Mesenchymal stem cell (in vitro differentiated cells and primary cell): ENCODE measurements around the gene TACR1.
A peak's percentile ranks its signal among the peaks of the same experiment; 100 is the strongest.

Source experiments
- DNase-seq: peaks from one replicate; pipeline ENCODE4 v3.0.0-alpha.2; 2013
- H2AFZ ChIP-seq: one replicate; pipeline ENCODE4 v1.6.1; 2013; ENCODE audit warnings: low read depth, mild to moderate bottlenecking, control low read depth, inconsistent platforms, low read length, moderate library complexity
- H2AK5ac ChIP-seq: 2 replicates; pipeline ENCODE4 v1.6.1; 2013; ENCODE audit warnings: low read length, moderate library complexity, mild to moderate bottlenecking, inconsistent platforms; ENCODE audit not compliant: severe bottlenecking
- H2BK120ac ChIP-seq: one replicate; pipeline ENCODE4 v1.6.1; 2013; ENCODE audit warnings: low read depth, mild to moderate bottlenecking, inconsistent platforms, low read length, moderate library complexity
- H2BK12ac ChIP-seq, 2 experiments: one replicate each; pipeline ENCODE4 v1.6.1; 2013; ENCODE audit warnings: inconsistent platforms in 2 of 2, low read length in 2 of 2, mild to moderate bottlenecking in 2 of 2, moderate library complexity in 2 of 2, control low read depth in 1 of 2
- H2BK15ac ChIP-seq: one replicate; pipeline ENCODE4 v1.6.1; 2013; ENCODE audit warnings: mild to moderate bottlenecking, low read depth, inconsistent platforms; ENCODE audit not compliant: poor library complexity, severe bottlenecking
- H2BK5ac ChIP-seq: 2 replicates; pipeline ENCODE4 v1.6.1; 2013; ENCODE audit warnings: low read depth, mild to moderate bottlenecking, low read length, control low read depth, inconsistent platforms; ENCODE audit not compliant: poor library complexity, severe bottlenecking
- H3K14ac ChIP-seq, 2 experiments: one replicate each; pipeline ENCODE4 v1.6.1; 2013; ENCODE audit warnings: inconsistent platforms in 2 of 2, low read length in 2 of 2, control low read depth in 1 of 2, mild to moderate bottlenecking in 1 of 2, moderate library complexity in 1 of 2
- H3K18ac ChIP-seq, 2 experiments: one replicate each; pipeline ENCODE4 v1.6.1; 2013; ENCODE audit warnings: inconsistent platforms in 2 of 2, low read length in 2 of 2, control low read depth in 1 of 2, low read depth in 1 of 2, mild to moderate bottlenecking in 1 of 2
- H3K23ac ChIP-seq, 2 experiments: one replicate each; pipeline ENCODE4 v1.6.1; 2013; ENCODE audit warnings: inconsistent platforms in 2 of 2, low read length in 2 of 2, mild to moderate bottlenecking in 2 of 2, moderate library complexity in 2 of 2, control low read depth in 1 of 2
- H3K27ac ChIP-seq: 2 replicates; pipeline ENCODE4 v1.5.1; 2013; ENCODE audit warnings: mild to moderate bottlenecking, moderate library complexity, low read length, control low read depth, inconsistent platforms; ENCODE audit not compliant: poor library complexity, severe bottlenecking
- H3K27me3 ChIP-seq, 2 experiments: 2 replicates each; pipeline versions ENCODE4 v1.6.1 to v1.7.0; 2013; ENCODE audit warnings: low read length in 2 of 2, mild to moderate bottlenecking in 2 of 2, moderate library complexity in 2 of 2, control low read depth in 1 of 2, inconsistent platforms in 1 of 2; ENCODE audit not compliant: control insufficient read depth in 1 of 2, insufficient read depth in 1 of 2
- H3K36me3 ChIP-seq, 2 experiments: 2 replicates each; pipeline versions ENCODE4 v1.6.1 to v1.7.0; 2013; ENCODE audit warnings: low read length in 2 of 2, control low read depth in 1 of 2, inconsistent platforms in 1 of 2, low read depth in 1 of 2, mild to moderate bottlenecking in 1 of 2; ENCODE audit not compliant: insufficient read depth in 2 of 2, control insufficient read depth in 1 of 2
- H3K4ac ChIP-seq, 2 experiments: one replicate each; pipeline ENCODE4 v1.6.1; 2013; ENCODE audit warnings: inconsistent platforms in 2 of 2, low read length in 2 of 2, mild to moderate bottlenecking in 2 of 2, moderate library complexity in 2 of 2, control low read depth in 1 of 2, low read depth in 1 of 2
- H3K4me1 ChIP-seq: 2 replicates; pipeline ENCODE4 v1.6.1; 2013; ENCODE audit warnings: low read depth, low read length, control low read depth; ENCODE audit not compliant: control insufficient read depth, insufficient read depth
- H3K4me2 ChIP-seq: 2 replicates; pipeline ENCODE4 v1.6.1; 2013; ENCODE audit warnings: low read length, mild to moderate bottlenecking, inconsistent platforms; ENCODE audit not compliant: poor library complexity, severe bottlenecking
- H3K4me3 ChIP-seq, 2 experiments: 2 replicates each; pipeline versions ENCODE4 v1.5.1 to v1.7.0; 2013; ENCODE audit warnings: low read length in 2 of 2, mild to moderate bottlenecking in 2 of 2, control low read depth in 1 of 2, low read depth in 1 of 2; ENCODE audit not compliant: insufficient read depth in 1 of 2
- H3K79me1 ChIP-seq: replicated peaks from 2 replicates; pipeline ENCODE4 v1.6.1; 2013; ENCODE audit warnings: mild to moderate bottlenecking, control low read depth, low read length, inconsistent platforms; ENCODE audit not compliant: poor library complexity, severe bottlenecking
- H3K9ac ChIP-seq: 2 replicates; pipeline ENCODE4 v1.7.0; 2013; ENCODE audit warnings: mild to moderate bottlenecking, low read length, moderate library complexity
- H3K9me3 ChIP-seq: 2 replicates; pipeline ENCODE4 v1.7.0; 2013; ENCODE audit warnings: mild to moderate bottlenecking, low read length; ENCODE audit not compliant: control insufficient read depth
- H4K8ac ChIP-seq: one replicate; pipeline ENCODE4 v1.6.1; 2013; ENCODE audit warnings: inconsistent platforms, mild to moderate bottlenecking, low read length, moderate library complexity
- H4K91ac ChIP-seq: one replicate; pipeline ENCODE4 v1.6.1; 2013; ENCODE audit warnings: mild to moderate bottlenecking, low read length, inconsistent platforms
- WGBS: methylation state at CpG from one replicate; pipeline ENCODE4 v1.1.7; 2013; ENCODE audit warnings: mixed read lengths; 5-methylcytosine and 5-hydroxymethylcytosine counted together

The TACR1 gene

DNA sequence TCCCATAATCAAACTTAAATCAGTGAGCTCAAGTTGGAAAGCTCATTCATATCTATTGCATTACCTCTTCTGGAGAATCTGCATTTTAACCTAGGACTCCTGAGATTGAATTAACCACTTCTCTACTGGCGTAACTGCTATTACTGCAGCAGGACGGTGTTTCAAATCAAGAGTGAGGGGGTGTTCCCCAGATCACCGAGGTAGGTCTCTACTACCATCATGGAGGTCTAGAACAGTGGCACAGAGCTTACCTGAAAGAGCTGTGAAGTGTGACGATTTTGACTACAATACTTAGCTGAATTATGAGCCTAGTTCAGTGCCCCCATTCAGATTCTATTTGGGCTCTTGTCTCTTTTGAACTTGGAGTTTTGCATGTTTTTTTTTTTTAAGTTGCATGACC lies 121.4 kb downstream of the TACR1 start:
- Histone ChIP-seq H3K27me3 (no peaks in the 10 kb centered on the region), H3K36me3 (no peaks in the 10 kb centered on the region), H3K9me3 (no peaks in the 10 kb centered on the region), H3K23ac (peak overlapping the region in 1 of 2 experiments; percentile 5), H3K4ac (no peak overlapping the region), H3K4me2 (no peak overlapping the region), H3K9ac (no peak overlapping the region), H2AK5ac (no peak overlapping the region), H3K18ac (no peak overlapping the region), H3K14ac (no peak overlapping the region), H2BK12ac (no peak overlapping the region), H4K8ac (no peak overlapping the region), H3K4me1 (peaks cover 3% of the 10 kb centered on the region), H3K4me3 (no peak overlapping the region), H2BK120ac (no peak overlapping the region), H4K91ac (no peak overlapping the region), H2BK15ac (no peak overlapping the region), H2AFZ (no peak overlapping the region), H3K79me1 (no peaks in the 10 kb centered on the region), H3K27ac (no peak overlapping the region), H2BK5ac (no peak overlapping the region)
- WGBS = 96% methylated on average over 3 of the region's 4 CpGs
- no peak for DNase-seq

- no peak overlapping the region for H2AK5ac ChIP-seq
- H4K91ac ChIP-seq = no peak overlapping the region
- H3K14ac ChIP-seq = no peak overlapping the region
- H2BK5ac ChIP-seq = no peak overlapping the region
- DNase-seq = no peak
- H2BK12ac ChIP-seq = peak overlapping the region in 1 of 2 experiments; percentile 0
- no peak overlapping the region for H2AFZ ChIP-seq
- no peak overlapping the region for H3K4me2 ChIP-seq
- H3K18ac ChIP-seq = no peak overlapping the region
- no peak overlapping the region for H3K27ac ChIP-seq
- no peak overlapping the region for H3K4ac ChIP-seq
- H3K36me3 ChIP-seq = no peaks in the 10 kb centered on the region
- no peaks in the 10 kb centered on the region for H3K79me1 ChIP-seq
- no peaks in the 10 kb centered on the region for H3K27me3 ChIP-seq
- no peak overlapping the region for H2BK120ac ChIP-seq
- H2BK15ac ChIP-seq = no peak overlapping the region
- no peak overlapping the region for H3K4me3 ChIP-seq
- H4K8ac ChIP-seq = no peak overlapping the region
- 88% methylated on average over 2 of the region's 2 CpGs for WGBS
- no peaks in the 10 kb centered on the region for H3K9me3 ChIP-seq
- H3K23ac ChIP-seq = no peak overlapping the region
- H3K4me1 ChIP-seq = peaks cover 3% of the 10 kb centered on the region
- H3K9ac ChIP-seq = no peak overlapping the region
Measured at GRCh38 chr2:75076088-75076487, 123.2 kb downstream of the TACR1 start.

GRCh38 chr2:75074708-75075107 lies 124.6 kb downstream of the TACR1 start:
- no peaks in the 10 kb centered on the region for H3K9me3 ChIP-seq
- H2BK12ac ChIP-seq = no peak overlapping the region
- H3K18ac ChIP-seq = no peak overlapping the region
- H2BK15ac ChIP-seq = no peak overlapping the region
- no peak overlapping the region for H2BK5ac ChIP-seq
- no peaks in the 10 kb centered on the region for H3K79me1 ChIP-seq
- H3K4me1 ChIP-seq = peaks cover 2% of the 10 kb centered on the region
- no peak overlapping the region for H3K4me3 ChIP-seq
- H2AFZ ChIP-seq = no peak overlapping the region
- H3K4ac ChIP-seq = no peak overlapping the region
- H3K36me3 ChIP-seq = no peaks in the 10 kb centered on the region
- H3K27ac ChIP-seq = no peak overlapping the region
- DNase-seq = no peak
- no peak overlapping the region for H3K9ac ChIP-seq
- no peak overlapping the region for H2AK5ac ChIP-seq
- H3K23ac ChIP-seq = no peak overlapping the region
- no peak overlapping the region for H4K8ac ChIP-seq
- no peak overlapping the region for H4K91ac ChIP-seq
- no peak overlapping the region for H3K14ac ChIP-seq
- 100% methylated on average over 1 of the region's 1 CpG for WGBS
- no peaks in the 10 kb centered on the region for H3K27me3 ChIP-seq
- no peak overlapping the region for H2BK120ac ChIP-seq
- no peak overlapping the region for H3K4me2 ChIP-seq

DNA sequence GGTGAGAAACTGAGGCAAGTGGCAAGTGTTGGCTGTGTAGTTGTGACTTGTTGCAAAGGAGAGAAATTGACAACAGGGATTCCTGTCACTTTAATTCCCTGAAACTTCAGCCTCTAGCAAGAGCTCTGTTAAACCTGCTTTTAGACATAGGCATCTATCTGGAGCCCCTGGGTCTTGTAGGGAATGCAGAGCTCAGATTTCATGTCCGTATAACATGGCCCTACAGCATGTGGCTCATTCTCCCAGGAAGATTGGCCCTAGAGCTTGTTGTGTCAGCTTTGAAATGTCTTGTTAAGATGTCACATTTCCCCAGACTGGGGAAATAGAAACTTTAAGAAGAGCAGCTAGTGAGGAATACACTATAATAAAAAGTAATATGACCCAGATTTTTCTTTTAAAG lies 125.1 kb downstream of the TACR1 start:
- no peak overlapping the region for H2BK15ac ChIP-seq
- H3K9me3 ChIP-seq = no peaks in the 10 kb centered on the region
- no peak overlapping the region for H3K9ac ChIP-seq
- H3K4me1 ChIP-seq = peaks cover under 1% of the 10 kb centered on the region
- H3K79me1 ChIP-seq = no peaks in the 10 kb centered on the region
- H2BK12ac ChIP-seq = no peak overlapping the region
- H3K4ac ChIP-seq = peak overlapping the region in 1 of 2 experiments; percentile 35
- H3K36me3 ChIP-seq = no peaks in the 10 kb centered on the region
- no peaks in the 10 kb centered on the region for H3K27me3 ChIP-seq
- H3K27ac ChIP-seq = no peak overlapping the region
- H3K4me2 ChIP-seq = no peak overlapping the region
- no peak overlapping the region for H2BK5ac ChIP-seq
- no peak overlapping the region for H3K14ac ChIP-seq
- no peak overlapping the region for H2AFZ ChIP-seq
- H2BK120ac ChIP-seq = no peak overlapping the region
- H2AK5ac ChIP-seq = no peak overlapping the region
- DNase-seq = no peak
- no peak overlapping the region for H3K4me3 ChIP-seq
- no peak overlapping the region for H3K23ac ChIP-seq
- no peak overlapping the region for H4K91ac ChIP-seq
- H4K8ac ChIP-seq = no peak overlapping the region
- WGBS = 61% methylated on average over 1 of the region's 1 CpG
- H3K18ac ChIP-seq = no peak overlapping the region
